GM18517 (cell line): Measurements from ENCODE around the gene ARHGEF26.

Experiments used
- ATAC-seq: cut with Tn5 transposase; IDR thresholded peaks from one replicate; pipeline ENCODE4 v1.9.1; 2021; ENCODE audit warnings: mild to moderate bottlenecking, moderate library complexity; ENCODE audit not compliant: unreplicated experiment

The ARHGEF26 gene

DNA sequence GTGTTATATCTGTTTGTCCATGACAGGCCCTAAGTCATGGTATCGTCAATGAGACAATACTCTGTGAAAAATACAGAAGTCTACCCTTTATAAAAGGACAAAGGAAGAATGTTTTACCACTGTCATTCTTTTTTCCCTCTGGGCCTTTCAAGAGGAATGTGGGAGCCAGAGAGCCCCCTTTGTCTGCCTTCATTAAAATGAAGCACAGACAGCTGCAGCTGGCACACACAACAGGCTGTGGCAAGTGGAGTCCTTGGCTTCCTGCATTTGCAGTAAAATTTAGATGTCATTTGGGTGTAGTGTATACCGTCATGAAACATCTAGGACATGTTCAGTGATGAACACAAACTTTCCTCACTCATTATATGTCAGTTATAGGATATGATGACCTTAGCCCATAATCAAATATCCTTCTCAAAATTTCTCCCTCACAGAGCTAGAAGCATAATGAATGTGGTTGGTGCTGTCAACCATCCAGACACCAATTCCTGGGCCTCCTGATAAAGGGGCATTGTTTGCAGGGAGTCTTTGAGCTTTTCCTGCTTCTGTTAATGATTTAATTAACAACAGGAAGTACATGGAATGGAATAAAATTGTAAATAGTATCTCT, 126.7 kb downstream of the ARHGEF26 start:
- no peak for ATAC-seq

DNA sequence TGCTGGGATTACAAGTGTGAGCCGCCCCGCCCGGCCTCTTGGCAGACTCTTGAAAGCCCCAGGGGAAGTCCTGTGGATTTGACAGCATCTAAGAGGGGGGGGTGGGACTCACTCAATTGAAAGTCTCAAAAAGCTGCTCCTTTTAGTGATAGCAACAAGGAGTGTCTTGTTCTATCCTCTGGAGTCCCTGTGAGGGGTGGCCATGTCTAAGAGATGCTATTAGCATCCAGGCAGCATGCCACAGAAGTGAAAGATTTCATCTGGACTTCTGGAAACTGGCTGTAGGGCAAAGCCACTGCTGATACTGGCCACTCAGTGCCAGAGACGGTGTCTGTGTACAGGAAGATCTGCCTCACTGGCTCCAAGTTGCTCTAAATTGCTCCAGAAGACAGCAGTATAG, 129.1 kb downstream of the ARHGEF26 start:
- ATAC-seq: no peak

DNA sequence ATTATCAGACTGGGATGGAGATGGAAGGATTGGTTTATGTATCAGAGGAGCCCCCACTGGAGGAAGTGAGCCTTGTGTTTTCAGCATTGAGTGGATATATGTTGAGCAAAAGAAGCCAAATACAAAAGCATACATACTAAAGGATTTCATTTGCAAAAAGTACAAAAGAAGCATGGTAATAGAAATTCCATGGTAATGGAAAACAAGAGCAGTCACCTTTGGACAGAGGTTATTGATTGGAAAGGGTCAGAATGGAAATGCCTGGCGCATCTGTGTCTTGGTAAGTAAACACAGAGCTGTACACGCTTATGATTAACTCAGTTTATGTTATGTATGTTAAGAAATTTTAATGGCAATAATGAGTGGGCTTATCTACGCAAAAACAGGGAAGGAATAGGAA, 130.4 kb downstream of the ARHGEF26 start:
- no peak for ATAC-seq

DNA sequence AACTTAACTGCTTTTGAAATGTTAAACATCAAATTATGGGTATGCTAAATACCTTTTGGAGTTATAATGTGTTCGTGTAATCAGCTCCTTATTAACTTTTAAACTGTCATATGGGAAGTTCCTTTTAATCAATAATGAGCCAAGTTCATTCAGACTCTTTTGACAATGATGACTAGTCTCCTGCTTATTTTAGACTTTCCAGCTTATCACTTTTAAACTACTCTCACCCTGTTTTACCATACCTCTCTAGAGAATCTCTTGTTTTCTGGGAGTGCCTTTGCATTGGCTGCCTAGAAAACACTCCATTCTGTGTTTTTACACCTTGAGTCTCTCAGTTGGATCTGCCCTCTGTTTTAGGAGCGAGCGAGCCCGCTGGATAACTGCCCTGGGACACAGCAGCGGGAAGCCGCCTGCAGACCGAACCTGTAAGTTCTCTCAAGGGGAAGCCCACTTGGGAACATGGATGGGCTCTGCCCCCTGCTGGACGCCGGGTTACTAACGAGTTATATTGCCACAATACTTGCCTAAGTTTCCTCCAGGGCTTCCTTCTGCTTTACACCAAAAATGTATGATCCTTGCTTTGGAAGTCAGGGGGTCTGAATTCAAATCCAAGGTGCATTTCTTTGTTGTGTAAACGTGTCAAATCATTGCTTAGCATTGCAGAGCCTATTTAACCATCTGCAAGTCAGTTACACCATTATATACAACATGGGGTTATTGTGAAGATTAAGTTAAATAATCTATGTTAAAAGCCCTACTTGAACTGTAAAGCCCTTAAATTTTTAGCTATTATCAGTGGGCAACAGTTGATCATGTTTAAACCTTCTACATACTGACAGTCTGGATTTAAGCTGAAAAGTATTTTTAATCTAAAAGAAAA, 131.8 kb downstream of the ARHGEF26 start:
- peak; percentile 92 for ATAC-seq

DNA sequence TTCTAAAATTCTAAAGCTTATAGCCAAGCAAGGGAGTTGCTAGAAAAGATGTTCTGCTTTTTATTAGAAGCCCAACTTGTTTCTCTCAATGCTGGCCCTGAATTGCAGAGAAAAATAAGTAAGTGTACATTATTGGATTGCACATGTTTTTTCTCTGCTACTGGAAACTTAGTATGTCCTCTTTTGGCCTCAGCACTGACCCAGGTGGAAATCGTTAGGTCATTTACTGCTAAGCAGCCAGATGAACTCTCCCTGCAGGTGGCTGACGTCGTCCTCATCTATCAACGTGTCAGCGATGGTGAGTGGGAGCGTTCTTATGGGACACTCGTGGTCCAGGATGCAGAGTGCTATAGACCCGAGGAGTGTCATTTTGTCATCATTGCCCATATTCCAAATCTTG, 133.3 kb downstream of the ARHGEF26 start:
- no peak for ATAC-seq

DNA sequence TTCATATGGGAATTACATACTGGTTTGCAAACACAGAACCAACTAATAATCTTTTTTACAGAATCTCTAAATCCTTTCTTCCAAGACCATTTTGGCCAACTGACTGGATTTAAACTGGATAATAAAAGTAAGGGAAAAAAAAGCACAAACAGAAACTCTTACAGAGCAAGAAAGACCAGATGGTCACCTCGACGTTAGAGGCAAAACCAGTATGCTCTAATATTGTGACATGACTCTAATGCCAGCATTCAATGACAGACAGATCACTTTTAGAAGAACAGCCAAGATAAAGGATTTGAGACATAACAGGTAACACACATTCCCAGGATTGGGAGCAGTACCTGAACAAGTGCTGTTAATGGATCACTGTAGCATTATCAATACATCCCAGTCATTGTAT, 152.2 kb downstream of the ARHGEF26 start:
- ATAC-seq: no peak

DNA sequence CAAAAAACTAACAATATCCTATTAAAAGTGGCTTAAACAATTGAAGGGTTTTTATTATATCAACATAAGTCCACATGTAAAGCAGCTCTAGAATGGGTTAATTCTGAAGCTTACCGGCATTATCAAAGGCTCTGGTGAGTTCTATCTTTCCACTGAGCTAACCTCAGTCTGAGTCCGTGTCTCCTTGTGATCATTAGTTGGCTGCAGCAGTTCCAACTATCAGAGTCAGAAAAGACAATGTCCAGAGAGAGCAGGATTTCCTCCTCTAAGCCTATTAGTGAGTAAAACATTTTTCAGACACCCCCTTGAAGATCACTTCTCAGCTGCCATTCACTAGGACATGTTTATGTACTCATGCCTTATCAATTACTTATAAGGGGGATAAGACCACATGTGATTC, 153.2 kb downstream of the ARHGEF26 start:
- no peak for ATAC-seq

DNA sequence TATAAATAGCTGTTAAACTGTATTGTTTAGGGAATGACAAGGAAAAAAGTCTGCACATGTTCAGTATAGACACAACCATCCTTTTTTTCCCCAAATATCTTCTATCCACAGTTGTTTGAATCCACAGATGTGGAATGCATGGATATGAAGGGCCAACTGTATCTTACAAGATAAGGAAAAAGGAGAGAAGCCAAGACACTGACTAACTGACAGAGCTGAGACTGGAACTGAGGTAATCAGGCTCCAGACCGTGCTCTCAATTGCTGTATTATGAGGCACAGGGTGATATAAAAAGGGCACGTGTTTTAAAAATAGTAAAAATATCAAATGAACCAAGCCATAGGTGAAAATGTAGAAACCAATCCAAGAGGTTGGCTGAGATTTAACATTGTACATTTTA, 154.1 kb downstream of the ARHGEF26 start:
- ATAC-seq: no peak

DNA sequence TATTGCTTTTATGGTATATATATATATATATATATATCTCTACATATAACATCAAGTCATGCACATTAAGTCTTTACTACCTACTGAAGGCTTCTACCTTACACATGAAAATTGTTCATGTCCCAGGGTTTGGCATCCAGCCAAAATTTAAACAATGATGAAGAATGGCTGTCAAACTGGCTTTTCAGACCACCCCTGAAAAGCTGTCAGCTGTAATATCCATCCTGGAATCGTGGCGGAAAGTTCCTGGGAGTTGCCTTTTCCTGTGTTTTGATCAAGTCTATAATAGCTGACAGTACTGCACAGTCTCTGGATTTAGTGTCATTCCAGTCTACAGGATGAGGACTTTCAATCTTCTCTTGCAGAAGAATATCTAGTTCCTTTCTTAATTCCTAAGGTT, 154.8 kb downstream of the ARHGEF26 start:
- no peak for ATAC-seq

DNA sequence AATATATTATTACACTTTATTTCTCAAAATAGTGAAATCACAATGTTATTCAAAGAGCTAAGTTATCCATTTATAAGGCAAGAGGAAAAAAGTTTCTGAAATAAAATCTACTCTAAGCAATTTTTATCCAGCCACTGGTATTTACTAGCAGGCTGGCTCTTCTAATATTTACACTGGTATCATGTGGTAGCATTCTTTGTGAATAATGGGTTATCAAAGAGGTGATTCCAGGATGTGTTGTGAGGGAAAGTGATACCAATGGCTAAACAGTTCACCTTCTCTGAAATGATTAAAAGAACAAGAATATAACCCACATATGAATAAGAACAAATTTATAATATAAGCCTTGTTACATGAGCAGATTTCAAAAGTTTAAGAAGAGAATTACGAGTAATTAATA, 159.0 kb downstream of the ARHGEF26 start:
- ATAC-seq: no peak

DNA sequence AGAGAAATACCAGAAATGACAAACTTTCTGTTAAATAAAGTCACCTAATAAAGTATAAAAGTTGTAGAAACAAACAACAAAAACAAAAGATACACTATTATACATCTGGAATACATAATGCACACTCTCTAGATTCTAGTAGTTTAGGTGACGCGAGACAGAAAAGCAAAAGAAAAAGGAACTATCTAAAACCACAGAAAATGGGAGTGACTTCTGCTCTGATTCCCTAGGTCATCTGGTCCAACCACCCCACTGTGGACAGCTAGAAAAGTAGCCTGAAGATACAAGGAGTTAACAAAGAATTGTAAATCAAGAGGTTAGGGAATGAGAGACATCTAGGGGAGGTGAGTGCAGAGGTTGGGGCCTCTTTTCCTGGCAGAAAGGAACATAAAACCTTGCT, 164.0 kb downstream of the ARHGEF26 start:
- no peak for ATAC-seq

DNA sequence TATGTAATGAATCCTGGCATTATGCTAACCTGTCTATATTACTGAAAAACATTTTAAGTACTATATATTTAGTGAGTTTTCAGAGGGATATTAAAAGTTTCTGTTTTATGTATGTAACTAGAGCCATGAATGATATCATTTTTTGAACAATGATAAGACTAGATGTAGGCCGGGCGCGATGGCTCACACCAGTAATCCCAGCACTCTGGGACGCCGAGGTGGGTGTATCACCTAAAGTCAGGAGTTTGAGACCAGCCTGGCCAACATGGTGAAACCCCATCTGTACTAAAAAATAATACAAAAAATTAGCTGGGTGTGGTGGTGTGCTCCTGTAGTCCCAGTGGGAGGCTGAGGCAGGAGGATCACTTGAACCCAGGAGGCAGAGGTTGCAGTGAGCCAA, 169.0 kb downstream of the ARHGEF26 start:
- no peak for ATAC-seq

DNA sequence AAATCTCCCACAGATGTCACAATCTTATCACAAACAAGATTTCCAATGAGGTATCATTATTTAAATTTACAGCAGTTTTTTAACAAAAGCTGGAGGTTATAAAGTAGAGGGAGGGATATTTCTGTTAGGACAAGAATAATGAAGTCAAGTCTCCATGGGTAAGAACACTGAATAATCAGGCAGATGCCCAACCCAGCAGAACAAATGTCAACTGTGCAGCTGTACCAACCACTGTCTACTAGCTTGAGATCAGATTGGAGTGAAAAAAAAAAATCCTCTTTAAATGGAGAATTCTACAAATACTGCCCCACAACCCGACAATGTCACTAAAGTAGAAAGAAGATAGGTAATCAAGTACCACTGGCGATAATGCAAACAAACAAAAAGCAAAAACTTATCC, 172.8 kb downstream of the ARHGEF26 start:
- no peak for ATAC-seq

DNA sequence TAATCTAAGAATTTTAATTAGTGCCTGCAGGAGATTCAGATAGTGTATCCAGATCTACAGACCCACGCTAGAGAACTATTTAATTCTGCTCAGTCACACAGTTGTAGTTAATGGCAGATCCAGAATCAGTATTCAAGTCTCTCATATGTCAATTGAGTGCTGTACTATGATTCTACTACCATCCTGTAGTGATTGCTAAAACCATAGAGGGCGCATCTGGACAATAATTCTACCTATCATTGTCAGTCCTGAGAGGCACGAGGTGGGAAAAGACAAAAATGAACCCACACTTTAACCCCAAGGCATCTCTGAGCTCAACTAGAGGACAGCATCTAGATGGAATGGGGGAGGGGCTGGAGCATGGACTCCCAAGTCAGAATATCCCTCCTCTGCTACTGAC, 180.4 kb downstream of the ARHGEF26 start:
- ATAC-seq: no peak

DNA sequence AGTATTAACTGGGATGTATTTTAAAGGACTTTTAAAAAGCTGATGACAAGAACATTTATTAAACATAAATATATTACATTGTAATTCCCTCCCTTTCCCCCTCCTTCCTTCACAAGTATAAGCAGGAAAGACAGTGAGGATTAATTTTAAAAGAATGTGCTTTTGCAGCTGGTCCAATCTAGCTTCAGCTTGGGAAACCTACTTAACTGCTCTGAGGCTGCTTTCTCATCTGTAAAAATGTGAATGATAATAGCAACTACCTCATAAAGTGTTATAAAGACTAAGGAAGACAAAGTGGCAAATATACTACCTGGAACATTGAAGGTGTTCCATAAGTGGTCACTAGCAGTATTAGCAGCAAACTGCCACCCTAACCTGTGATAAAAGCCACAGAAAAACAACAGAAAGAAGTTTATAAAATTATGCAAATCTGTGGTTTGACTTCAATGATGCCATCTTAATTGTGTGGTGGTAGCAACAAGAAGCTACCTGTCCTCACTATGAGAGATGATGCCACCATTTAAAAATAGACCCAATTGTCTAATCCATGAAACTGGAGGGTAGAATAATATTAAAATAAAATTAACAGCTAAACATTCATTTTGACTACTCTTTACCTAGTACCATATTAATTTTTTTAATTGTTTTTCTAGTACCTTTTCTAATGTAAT, 183.1 kb downstream of the ARHGEF26 start:
- no peak for ATAC-seq

DNA sequence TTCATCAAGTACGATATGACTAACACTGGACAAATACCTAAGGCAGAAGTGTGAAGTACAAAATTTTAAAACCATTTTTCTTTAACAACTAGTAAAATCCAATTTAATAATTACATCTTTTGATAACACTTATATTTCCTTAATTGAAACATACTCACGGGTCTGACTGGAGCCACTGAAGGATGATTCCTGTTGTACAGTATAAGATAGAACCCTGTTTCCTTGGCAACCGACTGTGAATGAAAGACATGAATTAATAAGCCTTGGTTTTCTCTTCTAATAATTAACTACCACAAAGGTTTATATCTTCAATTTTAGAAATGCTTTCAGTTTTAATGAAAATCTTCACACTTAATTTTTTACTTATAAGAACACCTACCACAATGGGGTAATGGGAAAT, 183.7 kb downstream of the ARHGEF26 start:
- ATAC-seq: no peak

DNA sequence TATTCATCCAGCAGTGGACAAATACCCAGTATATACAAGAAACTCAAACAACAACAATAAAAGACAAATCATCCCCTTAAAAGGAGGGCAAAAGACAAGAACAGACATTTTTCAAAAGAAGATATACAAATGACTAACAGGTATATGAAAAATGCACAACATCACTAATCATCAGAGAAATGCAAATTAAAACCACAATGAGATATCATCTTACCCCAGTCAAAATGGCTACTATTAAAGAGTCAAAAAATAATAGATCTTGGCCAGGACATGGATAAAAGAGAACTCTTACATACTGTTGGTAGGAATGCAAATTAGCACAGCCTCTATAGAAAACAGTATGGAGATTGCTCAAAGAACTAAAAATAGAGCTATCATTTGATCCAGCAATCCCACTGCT, 186.2 kb downstream of the ARHGEF26 start:
- no peak for ATAC-seq
